HL-60 (cell line): ENCODE data around the gene ALLC.

Experiments
- DNase-seq, 2 experiments: peaks; one replicate each; pipeline ENCODE4 v3.0.0-alpha.2; 2010 to 2020; ENCODE audit warnings: low read depth in 1 of 2, low spot score in 1 of 2
- H3K27ac ChIP-seq: fragments of 250-450 bp; sonication (Bioruptor Pico); replicated peaks from 2 replicates; pipeline ENCODE4 v1.5.1; 2020; ENCODE audit warnings: mild to moderate bottlenecking, moderate library complexity
- H3K27me3 ChIP-seq: fragments of 250-450 bp; sonication (Bioruptor Pico); 2 replicates; pipeline ENCODE4 v1.5.1; 2021; ENCODE audit warnings: mild to moderate bottlenecking, moderate library complexity; ENCODE audit not compliant: insufficient read depth, poor library complexity, severe bottlenecking
- H3K4me3 ChIP-seq: replicated peaks from 2 replicates; pipeline ENCODE4 v1.5.1; 2011; ENCODE audit warnings: mild to moderate bottlenecking, control low read depth, low read length; ENCODE audit not compliant: insufficient read depth
- GABPA ChIP-seq: IDR thresholded peaks from 2 replicates; pipeline ENCODE4 v1.6.1; 2012; ENCODE audit warnings: low read depth
- POLR2AphosphoS5 ChIP-seq: IDR thresholded peaks from 2 replicates; pipeline ENCODE4 v1.6.1; 2012; ENCODE audit warnings: low read depth
- SPI1 ChIP-seq: IDR thresholded peaks from 2 replicates; pipeline ENCODE4 v1.6.1; 2012; ENCODE audit warnings: low read depth, mild to moderate bottlenecking, borderline replicate concordance
- TF ChIP-seq, protein P1 (sequence below): IDR thresholded peaks from 2 replicates; pipeline ENCODE4 v1.6.1; 2012; ENCODE audit warnings: low read depth; ENCODE audit not compliant: insufficient replicate concordance
- TF ChIP-seq, protein P2 (sequence below): IDR thresholded peaks from one replicate; pipeline ENCODE4 v1.5.1; 2011; ENCODE audit warnings: low read length, control low read depth, inconsistent platforms; ENCODE audit not compliant: insufficient read depth

Gene ALLC

DNA sequence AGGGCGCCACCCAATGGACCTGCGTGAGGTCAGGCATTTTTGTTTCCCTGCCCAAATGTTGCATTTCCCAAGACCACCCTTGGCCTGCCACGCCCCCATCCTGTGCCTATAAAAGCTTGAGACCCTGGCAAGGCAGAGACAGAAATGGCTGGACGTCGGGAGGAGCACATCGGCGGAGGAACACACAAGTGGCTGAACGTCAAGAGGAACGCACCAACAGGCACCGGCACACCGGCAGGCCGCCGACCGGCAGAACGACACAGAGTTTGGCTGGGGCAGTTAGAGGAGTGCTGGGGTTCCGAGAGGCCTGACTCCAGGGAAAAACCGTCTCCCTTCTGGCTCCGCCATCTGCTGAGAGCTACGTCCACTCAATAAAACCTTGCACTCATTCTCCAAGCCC is 81.3 kb downstream of the ALLC start:
- no peaks in the 10 kb centered on the region for H3K27me3 ChIP-seq
- H3K4me3 ChIP-seq, result no peak overlapping the region
- H3K27ac ChIP-seq, result no peak overlapping the region
- DNase-seq, result no peak
- TF ChIP-seq POLR2AphosphoS5 (no peak), SPI1 (no peak), GABPA (no peak)
- TF ChIP-seq, protein P1, sequence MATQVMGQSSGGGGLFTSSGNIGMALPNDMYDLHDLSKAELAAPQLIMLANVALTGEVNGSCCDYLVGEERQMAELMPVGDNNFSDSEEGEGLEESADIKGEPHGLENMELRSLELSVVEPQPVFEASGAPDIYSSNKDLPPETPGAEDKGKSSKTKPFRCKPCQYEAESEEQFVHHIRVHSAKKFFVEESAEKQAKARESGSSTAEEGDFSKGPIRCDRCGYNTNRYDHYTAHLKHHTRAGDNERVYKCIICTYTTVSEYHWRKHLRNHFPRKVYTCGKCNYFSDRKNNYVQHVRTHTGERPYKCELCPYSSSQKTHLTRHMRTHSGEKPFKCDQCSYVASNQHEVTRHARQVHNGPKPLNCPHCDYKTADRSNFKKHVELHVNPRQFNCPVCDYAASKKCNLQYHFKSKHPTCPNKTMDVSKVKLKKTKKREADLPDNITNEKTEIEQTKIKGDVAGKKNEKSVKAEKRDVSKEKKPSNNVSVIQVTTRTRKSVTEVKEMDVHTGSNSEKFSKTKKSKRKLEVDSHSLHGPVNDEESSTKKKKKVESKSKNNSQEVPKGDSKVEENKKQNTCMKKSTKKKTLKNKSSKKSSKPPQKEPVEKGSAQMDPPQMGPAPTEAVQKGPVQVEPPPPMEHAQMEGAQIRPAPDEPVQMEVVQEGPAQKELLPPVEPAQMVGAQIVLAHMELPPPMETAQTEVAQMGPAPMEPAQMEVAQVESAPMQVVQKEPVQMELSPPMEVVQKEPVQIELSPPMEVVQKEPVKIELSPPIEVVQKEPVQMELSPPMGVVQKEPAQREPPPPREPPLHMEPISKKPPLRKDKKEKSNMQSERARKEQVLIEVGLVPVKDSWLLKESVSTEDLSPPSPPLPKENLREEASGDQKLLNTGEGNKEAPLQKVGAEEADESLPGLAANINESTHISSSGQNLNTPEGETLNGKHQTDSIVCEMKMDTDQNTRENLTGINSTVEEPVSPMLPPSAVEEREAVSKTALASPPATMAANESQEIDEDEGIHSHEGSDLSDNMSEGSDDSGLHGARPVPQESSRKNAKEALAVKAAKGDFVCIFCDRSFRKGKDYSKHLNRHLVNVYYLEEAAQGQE, result no peak
- TF ChIP-seq, protein P2, sequence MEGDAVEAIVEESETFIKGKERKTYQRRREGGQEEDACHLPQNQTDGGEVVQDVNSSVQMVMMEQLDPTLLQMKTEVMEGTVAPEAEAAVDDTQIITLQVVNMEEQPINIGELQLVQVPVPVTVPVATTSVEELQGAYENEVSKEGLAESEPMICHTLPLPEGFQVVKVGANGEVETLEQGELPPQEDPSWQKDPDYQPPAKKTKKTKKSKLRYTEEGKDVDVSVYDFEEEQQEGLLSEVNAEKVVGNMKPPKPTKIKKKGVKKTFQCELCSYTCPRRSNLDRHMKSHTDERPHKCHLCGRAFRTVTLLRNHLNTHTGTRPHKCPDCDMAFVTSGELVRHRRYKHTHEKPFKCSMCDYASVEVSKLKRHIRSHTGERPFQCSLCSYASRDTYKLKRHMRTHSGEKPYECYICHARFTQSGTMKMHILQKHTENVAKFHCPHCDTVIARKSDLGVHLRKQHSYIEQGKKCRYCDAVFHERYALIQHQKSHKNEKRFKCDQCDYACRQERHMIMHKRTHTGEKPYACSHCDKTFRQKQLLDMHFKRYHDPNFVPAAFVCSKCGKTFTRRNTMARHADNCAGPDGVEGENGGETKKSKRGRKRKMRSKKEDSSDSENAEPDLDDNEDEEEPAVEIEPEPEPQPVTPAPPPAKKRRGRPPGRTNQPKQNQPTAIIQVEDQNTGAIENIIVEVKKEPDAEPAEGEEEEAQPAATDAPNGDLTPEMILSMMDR, result no peak

DNA sequence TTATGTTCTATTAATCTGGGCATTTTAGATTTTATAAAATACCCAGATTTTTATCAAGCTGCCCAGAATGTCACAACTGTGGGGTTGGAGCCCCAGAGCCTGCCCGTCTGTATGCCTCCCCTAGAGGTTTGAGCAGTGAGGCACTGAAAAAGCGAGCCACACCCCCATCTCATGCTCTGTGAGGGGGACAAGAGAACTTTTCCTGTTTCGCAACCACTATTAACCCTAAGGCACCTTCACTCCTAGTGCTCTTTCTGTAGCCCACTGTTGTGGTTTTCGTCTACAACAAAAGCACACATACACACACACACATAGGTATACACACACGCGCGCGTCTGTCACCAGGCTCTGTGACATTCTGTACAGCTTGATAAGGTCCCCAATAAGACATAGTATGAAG is 83.4 kb downstream of the ALLC start:
- no peak for DNase-seq
- no peak overlapping the region for H3K27ac ChIP-seq
- H3K27me3 ChIP-seq, result no peaks in the 10 kb centered on the region
- TF ChIP-seq, protein P2, result no peak
- no peak for TF ChIP-seq GABPA
- TF ChIP-seq POLR2AphosphoS5, result no peak
- no peak for TF ChIP-seq SPI1
- H3K4me3 ChIP-seq, result no peak overlapping the region

DNA sequence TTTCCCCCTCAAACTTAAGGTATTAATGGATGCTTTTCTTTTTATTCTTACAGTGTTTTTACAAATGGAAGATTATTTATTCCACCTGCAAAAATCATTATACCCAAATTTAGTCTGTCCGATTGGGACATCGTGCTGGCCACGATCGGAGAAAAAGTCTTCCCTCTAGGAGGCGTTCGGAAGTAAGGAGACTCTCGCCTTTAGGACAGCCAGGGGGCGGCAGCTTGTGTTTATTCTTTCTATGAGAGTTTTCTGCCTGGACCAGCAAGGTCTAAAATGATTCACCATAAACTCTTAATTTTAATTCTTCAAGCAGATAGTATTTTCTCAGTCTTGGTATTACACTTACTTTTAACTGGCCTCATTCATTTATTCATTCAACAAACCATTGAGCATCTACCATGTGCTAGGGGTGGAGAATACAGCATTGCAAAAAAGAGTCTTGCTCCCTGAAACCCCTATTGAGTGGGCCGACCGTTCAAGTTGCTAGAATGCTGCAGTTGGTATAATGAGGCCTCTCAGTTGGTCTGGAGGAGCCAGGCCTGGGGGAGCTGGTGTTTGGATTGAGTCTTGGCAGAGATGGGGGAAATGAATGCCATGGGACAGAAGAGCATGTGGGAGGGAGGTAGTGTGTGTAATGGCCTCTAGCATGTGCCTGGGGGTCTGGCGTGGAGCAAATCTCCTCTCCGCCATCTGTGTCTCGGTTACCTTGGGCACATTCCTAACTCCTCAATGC is 84.0 kb downstream of the ALLC start:
- Histone ChIP-seq H3K27ac (no peak overlapping the region), H3K27me3 (no peaks in the 10 kb centered on the region), H3K4me3 (no peak overlapping the region)
- no peak for DNase-seq
- TF ChIP-seq, protein P2, result no peak
- no peak for TF ChIP-seq POLR2AphosphoS5
- no peak for TF ChIP-seq GABPA
- TF ChIP-seq, protein P1, result no peak
- no peak for TF ChIP-seq SPI1
